Thoracic aorta (tissue), 2 donors: ENCODE measurements around the gene TXLNB. TPM values are rescaled to one million over a fixed set of nuclear protein-coding genes. Genes with fewer than 3 reads are reported as not detected.
"Not testable (repeated sequence)": the region's sequence is repeated elsewhere in the genome, so short reads cannot be mapped to it uniquely, and the experiment has no call there.

Experiments
- ATAC-seq: fragments of 150-250 bp; one replicate; pipeline ENCODE4 v1.8.0; 2017; ENCODE audit warnings: low read depth; ENCODE audit not compliant: insufficient number of reproducible peaks, low FRiP score
- DNase-seq: peaks from one replicate; pipeline ENCODE4 v3.0.0-alpha.2; 2020; ENCODE audit warnings: low spot score
- H3K27ac ChIP-seq, 2 donors: fragments of 200-600 bp; sonication (generic); 1 replicate in 1 of 2; 2 replicates in 1 of 2; pipeline ENCODE4 v1.5.1; 2016; ENCODE audit warnings: mild to moderate bottlenecking in 2 of 2, moderate library complexity in 2 of 2
- H3K27me3 ChIP-seq: fragments of 200-600 bp; sonication (generic); replicated peaks from 2 replicates; pipeline ENCODE4 v1.6.0; 2016; ENCODE audit warnings: mild to moderate bottlenecking; ENCODE audit not compliant: insufficient read depth
- H3K36me3 ChIP-seq: fragments of 200-600 bp; sonication (generic); one replicate; pipeline ENCODE4 v1.5.1; 2016
- H3K4me1 ChIP-seq, 2 donors: fragments of 200-600 bp; sonication (generic); 1 replicate in 1 of 2; 2 replicates in 1 of 2; pipeline versions ENCODE4 v1.5.1 to v1.6.0; 2016; ENCODE audit warnings: low read depth in 2 of 2, mild to moderate bottlenecking in 1 of 2; ENCODE audit not compliant: control insufficient read depth in 1 of 2
- H3K4me3 ChIP-seq: fragments of 200-600 bp; sonication (generic); 2 replicates; pipeline ENCODE4 v1.5.1; 2016; ENCODE audit warnings: mild to moderate bottlenecking
- H3K9me3 ChIP-seq: fragments of 200-600 bp; sonication (generic); 2 replicates; pipeline ENCODE4 v1.5.1; 2016
- CTCF ChIP-seq: fragments of 200-600 bp; sonication (generic); IDR thresholded peaks from one replicate; pipeline ENCODE4 v1.5.1; 2019; ENCODE audit warnings: antibody characterized with exemption
- total RNA-seq, 2 donors: library from RNA; depleted of rRNA; stranded (reverse); fragments of >200 nt; gene quantifications; one replicate each; pipeline versions ENCODE4 v1.1.0 to v1.2.3, GENCODE V29; 2016

Gene TXLNB
- total RNA-seq, 2 donors from 2014 or later: 0.49 to 0.81 TPM

- H3K27ac ChIP-seq: no peak overlapping the region
- H3K9me3 ChIP-seq: no peaks in the 10 kb centered on the region
- H3K4me3 ChIP-seq: no peak overlapping the region
- no peak for ATAC-seq
- peaks cover 18 to 23% of the 10 kb centered on the region in 2 donors for H3K4me1 ChIP-seq
- H3K27me3 ChIP-seq: no peaks in the 10 kb centered on the region
- no peaks in the 10 kb centered on the region for H3K36me3 ChIP-seq
- TF ChIP-seq CTCF: no peak
- DNase-seq: no peak
Observed at GRCh38 chr6:139289233-139289632, 2.6 kb downstream of the TXLNB start.

GRCh38 chr6:139288496-139289040 lies 3.2 kb downstream of the TXLNB start:
- no peak overlapping the region for H3K27ac ChIP-seq
- no peak for TF ChIP-seq CTCF
- no peaks in the 10 kb centered on the region for H3K9me3 ChIP-seq
- DNase-seq (no peak), ATAC-seq (no peak)
- H3K4me1 ChIP-seq: peaks cover 18 to 23% of the 10 kb centered on the region in 2 donors
- no peaks in the 10 kb centered on the region for H3K36me3 ChIP-seq
- no peak overlapping the region for H3K4me3 ChIP-seq
- no peaks in the 10 kb centered on the region for H3K27me3 ChIP-seq

GRCh38 chr6:139287868-139288267 lies 3.9 kb downstream of the TXLNB start:
- H3K27me3 ChIP-seq: no peaks in the 10 kb centered on the region
- H3K27ac ChIP-seq: no peak overlapping the region
- no peaks in the 10 kb centered on the region for H3K9me3 ChIP-seq
- peaks cover 18 to 23% of the 10 kb centered on the region in 2 donors for H3K4me1 ChIP-seq
- TF ChIP-seq CTCF: no peak
- ATAC-seq (no peak), DNase-seq (no peak)
- no peaks in the 10 kb centered on the region for H3K36me3 ChIP-seq
- H3K4me3 ChIP-seq: no peak overlapping the region

GRCh38 chr6:139286438-139286837 lies 5.4 kb downstream of the TXLNB start:
- H3K4me3 ChIP-seq, H3K27me3 ChIP-seq, H3K27ac ChIP-seq, ATAC-seq, H3K36me3 ChIP-seq, H3K9me3 ChIP-seq, DNase-seq: not testable (repeated sequence)
- H3K4me1 ChIP-seq: peaks cover 13 to 14% of the 10 kb centered on the region in 2 donors

- no peak for TF ChIP-seq CTCF
- H3K9me3 ChIP-seq: no peaks in the 10 kb centered on the region
- ATAC-seq: no peak
Observed at GRCh38 chr6:139285590-139285989, 6.2 kb downstream of the TXLNB start.

GRCh38 chr6:139284789-139285188 lies 7.0 kb downstream of the TXLNB start:
- no peaks in the 10 kb centered on the region for H3K36me3 ChIP-seq
- H3K27ac ChIP-seq: no peak overlapping the region
- no peak for DNase-seq
- no peak for TF ChIP-seq CTCF
- H3K4me1 ChIP-seq: peaks cover under 1% of the 10 kb centered on the region in 2 donors
- ATAC-seq: no peak
- no peak overlapping the region for H3K4me3 ChIP-seq
- no peaks in the 10 kb centered on the region for H3K9me3 ChIP-seq
- no peaks in the 10 kb centered on the region for H3K27me3 ChIP-seq

More at GRCh38 chr6:139285590-139285989, 6.2 kb downstream of the TXLNB start:
- no peaks in the 10 kb centered on the region for H3K27me3 ChIP-seq
- no peak overlapping the region for H3K27ac ChIP-seq
- DNase-seq: no peak
- no peaks in the 10 kb centered on the region for H3K36me3 ChIP-seq
- no peak overlapping the region for H3K4me3 ChIP-seq
- H3K4me1 ChIP-seq: peaks cover 8 to 9% of the 10 kb centered on the region in 2 donors
